SK-N-SH (cell line): ENCODE measurements around the gene ZNF544.

ENCODE experiments used
- EP300 ChIP-seq, 2 experiments: IDR thresholded peaks; 2 replicates each; pipeline versions ENCODE4 v1.4.0 to v1.6.1; 2012; ENCODE audit warnings: borderline replicate concordance in 1 of 2, low read depth in 1 of 2, low read length in 1 of 2
- MXI1 ChIP-seq: IDR thresholded peaks from 2 replicates; pipeline ENCODE4 v1.6.1; 2012; ENCODE audit warnings: mild to moderate bottlenecking, low read depth, low read length, improper control_type of control experiment
- SMC3 ChIP-seq: IDR thresholded peaks from 2 replicates; pipeline ENCODE4 v1.6.1; 2012; ENCODE audit warnings: low read depth, low read length, improper control_type of control experiment
- YY1 ChIP-seq: IDR thresholded peaks from 2 replicates; pipeline ENCODE4 v1.4.0; 2012; ENCODE audit warnings: low read depth, mild to moderate bottlenecking
- TF ChIP-seq, protein P1 (sequence below): fragments of 150-350 bp; IDR thresholded peaks from 2 replicates; pipeline ENCODE4 v1.6.1; 2017; ENCODE audit warnings: antibody characterized with exemption, low read length, low read depth, borderline replicate concordance
- TF ChIP-seq, protein P2 (sequence below): IDR thresholded peaks from 2 replicates; pipeline ENCODE4 v1.4.0; 2012; ENCODE audit warnings: low read depth
- TF ChIP-seq, protein P3 (sequence below): IDR thresholded peaks from 2 replicates; pipeline ENCODE4 v1.4.0; 2012; ENCODE audit warnings: low read depth, borderline replicate concordance

DNA sequence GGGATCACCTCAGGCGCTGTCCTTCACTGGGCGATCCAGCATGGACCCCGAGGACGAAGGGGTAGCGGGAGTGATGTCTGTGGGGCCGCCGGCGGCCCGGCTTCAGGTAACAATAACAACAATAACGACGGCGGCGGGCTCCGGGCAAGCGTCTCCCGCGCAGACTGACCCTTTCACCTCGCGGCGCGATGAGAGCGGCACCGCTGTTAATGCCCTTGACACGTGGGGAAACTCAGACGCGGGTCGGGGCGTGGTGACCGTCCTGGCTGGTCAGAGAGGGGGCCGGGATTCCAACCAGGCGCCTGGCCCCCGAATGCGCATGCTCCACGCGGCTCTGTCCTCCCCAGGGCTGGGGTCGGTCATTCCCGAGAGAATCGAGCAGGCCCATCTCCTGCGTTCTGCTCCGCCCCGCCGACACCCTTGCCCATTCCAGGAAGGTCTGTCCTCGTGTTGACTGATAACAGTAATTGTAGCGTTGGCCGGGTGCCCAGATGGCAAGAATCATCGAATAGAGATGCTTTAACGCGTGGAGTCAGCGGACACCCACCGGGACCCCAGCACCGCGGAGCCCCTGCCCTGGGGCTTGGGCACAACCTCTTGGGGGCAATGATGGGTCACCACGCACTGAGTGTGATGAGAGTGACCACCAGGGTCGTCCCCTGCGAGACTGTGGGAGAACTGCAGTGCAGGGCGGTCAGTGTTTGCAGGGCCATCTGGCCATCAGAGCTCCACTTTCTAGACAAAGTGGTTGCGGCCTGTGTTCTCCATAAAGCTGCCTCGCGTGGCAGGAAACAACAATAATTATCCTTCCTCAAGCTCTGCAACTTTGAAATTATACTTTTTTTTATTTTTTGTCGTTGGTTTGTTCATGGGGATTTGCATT, 50.6 kb downstream of the ZNF544 start:
- TF ChIP-seq SMC3, result no peak
- TF ChIP-seq, protein P1, sequence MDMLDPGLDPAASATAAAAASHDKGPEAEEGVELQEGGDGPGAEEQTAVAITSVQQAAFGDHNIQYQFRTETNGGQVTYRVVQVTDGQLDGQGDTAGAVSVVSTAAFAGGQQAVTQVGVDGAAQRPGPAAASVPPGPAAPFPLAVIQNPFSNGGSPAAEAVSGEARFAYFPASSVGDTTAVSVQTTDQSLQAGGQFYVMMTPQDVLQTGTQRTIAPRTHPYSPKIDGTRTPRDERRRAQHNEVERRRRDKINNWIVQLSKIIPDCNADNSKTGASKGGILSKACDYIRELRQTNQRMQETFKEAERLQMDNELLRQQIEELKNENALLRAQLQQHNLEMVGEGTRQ, result no peak
- peak; percentile 74 for TF ChIP-seq MXI1
- TF ChIP-seq, protein P2, sequence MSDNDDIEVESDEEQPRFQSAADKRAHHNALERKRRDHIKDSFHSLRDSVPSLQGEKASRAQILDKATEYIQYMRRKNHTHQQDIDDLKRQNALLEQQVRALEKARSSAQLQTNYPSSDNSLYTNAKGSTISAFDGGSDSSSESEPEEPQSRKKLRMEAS, result peak; percentile 68
- TF ChIP-seq, protein P3, sequence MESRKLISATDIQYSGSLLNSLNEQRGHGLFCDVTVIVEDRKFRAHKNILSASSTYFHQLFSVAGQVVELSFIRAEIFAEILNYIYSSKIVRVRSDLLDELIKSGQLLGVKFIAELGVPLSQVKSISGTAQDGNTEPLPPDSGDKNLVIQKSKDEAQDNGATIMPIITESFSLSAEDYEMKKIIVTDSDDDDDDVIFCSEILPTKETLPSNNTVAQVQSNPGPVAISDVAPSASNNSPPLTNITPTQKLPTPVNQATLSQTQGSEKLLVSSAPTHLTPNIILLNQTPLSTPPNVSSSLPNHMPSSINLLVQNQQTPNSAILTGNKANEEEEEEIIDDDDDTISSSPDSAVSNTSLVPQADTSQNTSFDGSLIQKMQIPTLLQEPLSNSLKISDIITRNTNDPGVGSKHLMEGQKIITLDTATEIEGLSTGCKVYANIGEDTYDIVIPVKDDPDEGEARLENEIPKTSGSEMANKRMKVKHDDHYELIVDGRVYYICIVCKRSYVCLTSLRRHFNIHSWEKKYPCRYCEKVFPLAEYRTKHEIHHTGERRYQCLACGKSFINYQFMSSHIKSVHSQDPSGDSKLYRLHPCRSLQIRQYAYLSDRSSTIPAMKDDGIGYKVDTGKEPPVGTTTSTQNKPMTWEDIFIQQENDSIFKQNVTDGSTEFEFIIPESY, result no peak
- no peak for TF ChIP-seq YY1
- TF ChIP-seq EP300 (IDR thresholded peaks at IDR 0.05; ENCODE audit: borderline replicate concordance in 1 of 2, low read depth in 1 of 2, low read length in 1 of 2), result no peak
